ENCODE results near the gene UROS.

- TF ChIP-seq EZH2 (IDR thresholded peaks at IDR 0.05; ENCODE audit: insufficient read depth, poor library complexity, severe bottlenecking) (no peak), EZH2phosphoT487 (IDR thresholded peaks at IDR 0.05; ENCODE audit: insufficient read depth, low read depth) (no peak)
Observed at GRCh38 chr10:125785791-125786190, 37.3 kb downstream of the UROS start.
